NCI-H187 treated with DMSO at 0.1 percent for 48 hours (cell line): ENCODE results near the gene SLC25A47.
"Not testable (repeated sequence)": the region's sequence is repeated elsewhere in the genome, so short reads cannot be mapped to it uniquely, and the experiment has no call there.

Experiments
- DNase-seq: peaks from one replicate; lab custom pipeline; 2025; lab: John Stamatoyannopoulos, UW

Gene SLC25A47

GRCh38 chr14:100289916-100290606 is 33.1 kb upstream of the SLC25A47 start:
- DNase-seq, result no peak

DNA sequence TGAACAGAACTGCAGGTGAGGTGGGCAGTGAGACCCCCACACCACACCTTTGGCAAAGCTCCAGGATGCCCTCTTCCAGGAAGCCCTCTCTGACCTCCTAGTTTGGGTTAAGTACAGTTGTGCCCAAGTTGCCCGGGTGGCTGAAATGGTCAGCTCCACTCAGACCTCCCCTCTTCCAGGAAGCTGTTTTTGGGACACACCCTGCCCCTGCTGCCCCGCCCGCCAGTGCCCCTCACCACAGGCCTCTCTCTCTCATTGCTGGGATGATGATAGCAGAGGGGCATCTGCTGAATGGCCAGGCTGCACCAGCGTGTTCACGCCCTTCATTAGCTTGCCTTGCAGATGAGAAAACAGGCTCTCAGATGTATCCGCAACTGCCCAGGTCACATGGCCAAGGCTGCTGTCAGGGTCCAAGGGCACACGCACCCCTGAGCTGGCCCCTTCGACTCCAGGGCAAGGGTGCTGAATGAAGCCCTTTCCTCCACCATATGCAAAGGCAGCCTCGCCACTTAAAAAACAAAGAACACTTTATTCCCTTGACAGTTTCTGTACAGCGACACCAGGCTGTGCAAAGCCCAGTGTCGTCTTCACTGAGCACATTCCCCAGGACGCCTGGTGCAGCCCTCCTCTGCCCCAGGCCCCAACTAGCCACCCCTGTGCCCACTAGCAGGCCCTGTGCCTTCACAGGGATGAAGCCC is 32.4 kb upstream of the SLC25A47 start:
- no peak for DNase-seq

- no peak for DNase-seq
Observed at GRCh38 chr14:100291305-100292075, 31.6 kb upstream of the SLC25A47 start.

DNA sequence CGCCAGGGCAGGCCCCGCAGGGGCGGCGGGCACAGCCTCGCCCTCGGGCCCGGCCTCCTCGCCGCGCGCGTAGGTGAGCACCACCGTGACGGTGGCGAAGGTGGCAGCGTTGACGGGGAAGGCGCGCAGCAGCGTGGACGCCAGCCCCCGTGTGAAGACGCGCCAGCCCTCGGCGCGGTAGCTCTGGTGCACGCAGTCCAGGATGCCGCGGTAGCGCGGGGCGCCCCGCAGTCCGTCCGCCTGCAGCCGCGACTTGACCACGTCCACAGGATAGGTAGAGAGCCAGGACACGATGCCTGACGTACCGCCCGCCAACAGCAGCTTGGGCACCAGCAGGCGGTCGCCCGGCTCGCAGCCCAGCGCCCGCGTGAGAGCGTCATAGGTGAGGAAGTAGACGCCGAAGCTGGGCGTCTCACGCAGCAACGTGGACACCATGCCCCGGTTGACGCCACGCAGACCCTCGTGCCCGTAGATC is 30.8 kb upstream of the SLC25A47 start:
- no peak for DNase-seq

DNA sequence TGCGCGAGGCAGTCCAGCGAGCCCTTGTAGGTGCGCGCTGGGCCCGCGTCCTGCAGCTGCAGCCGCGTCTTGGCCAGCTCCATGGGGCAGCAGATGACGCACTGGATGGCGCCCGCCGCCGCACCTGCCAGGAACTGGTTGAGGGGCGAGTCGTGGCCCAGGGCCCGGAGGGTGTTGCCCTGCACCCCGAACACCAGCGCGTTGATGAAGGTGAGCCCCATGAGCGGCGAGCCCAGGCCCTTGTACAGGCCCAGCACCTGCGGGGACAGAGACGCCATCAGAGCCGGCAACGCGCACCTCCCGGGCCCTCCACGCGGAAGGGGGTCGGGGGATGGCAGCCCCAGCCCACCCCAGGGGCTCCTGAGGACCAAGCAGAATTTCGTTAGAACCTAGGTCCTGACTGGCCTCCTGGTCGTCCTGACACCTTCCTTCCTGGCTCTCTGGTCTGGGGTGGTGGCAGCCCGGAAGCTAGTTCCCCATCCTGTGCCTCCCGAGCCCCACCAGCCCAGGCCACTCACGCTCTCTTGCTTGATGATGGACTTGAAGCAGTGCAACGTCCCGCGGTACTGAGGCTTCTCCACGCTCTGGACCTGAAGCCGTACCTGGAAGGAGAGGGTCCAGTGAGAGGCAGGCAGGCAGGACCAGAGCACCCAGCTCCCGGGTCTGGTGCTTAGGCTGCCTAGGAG is 30.2 kb upstream of the SLC25A47 start:
- DNase-seq, result no peak

GRCh38 chr14:100293497-100294212 is 29.5 kb upstream of the SLC25A47 start:
- no peak for DNase-seq

DNA sequence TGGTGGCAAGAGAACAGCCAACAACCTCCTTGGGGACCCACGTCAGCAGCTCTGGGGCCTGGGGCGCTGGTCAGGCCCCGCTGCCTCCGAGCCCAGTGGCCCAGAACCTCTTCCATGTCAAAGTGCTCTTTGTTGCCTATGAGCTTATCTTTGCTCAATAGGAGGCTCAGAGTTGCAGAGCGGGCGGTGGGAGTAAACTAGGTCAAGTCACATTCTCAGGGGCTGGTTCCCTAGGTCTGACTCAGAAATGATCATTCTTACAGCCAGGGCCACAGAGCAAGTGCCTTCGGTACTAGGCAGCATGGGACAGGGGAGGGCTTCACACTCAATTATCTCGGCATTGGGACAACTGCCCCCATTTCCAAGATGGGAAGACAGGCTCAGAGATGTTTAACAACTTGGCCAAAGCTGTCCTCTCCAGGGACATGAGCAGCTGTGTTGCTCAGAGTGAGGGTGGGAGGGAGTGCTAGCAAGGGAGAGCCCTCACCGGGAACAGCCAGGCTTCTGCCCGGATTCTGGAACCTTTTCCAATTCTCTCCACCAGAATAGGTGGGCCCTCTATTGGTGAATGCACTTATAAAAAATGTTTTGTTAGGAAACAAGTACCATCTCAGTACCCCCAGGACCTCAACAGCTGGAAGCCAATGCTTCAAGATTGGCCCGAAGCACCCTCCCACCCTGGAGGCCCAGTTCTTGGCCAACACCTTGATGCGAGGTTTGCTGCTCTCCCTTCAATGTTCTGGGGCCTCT is 28.8 kb upstream of the SLC25A47 start:
- DNase-seq, result no peak

DNA sequence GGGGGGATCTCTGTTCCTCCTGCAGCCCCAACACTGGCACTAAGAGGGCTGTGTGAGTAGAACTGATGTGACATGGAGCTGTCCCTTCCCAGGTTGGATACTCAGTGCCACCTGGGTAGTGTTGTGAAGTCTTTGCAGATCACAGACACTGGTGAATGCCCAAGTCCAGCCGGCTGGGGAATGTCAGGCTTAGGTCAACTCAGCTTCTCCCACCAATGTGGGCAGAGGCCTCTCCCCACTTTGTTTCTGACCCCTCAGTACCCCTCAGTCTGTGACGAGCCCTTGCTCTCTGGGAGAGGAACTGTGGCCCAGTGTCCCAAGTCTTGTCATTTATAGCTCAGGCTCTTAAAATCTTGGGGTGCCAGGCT is 28.2 kb upstream of the SLC25A47 start:
- no peak for DNase-seq

GRCh38 chr14:100295376-100296105 is 27.6 kb upstream of the SLC25A47 start:
- no peak for DNase-seq

GRCh38 chr14:100296106-100296651 is 27.0 kb upstream of the SLC25A47 start:
- no peak for DNase-seq

- not testable (repeated sequence) for DNase-seq
Observed at GRCh38 chr14:100296729-100297128, 26.4 kb upstream of the SLC25A47 start.

- no peak for DNase-seq
Observed at GRCh38 chr14:100297320-100298300, 25.5 kb upstream of the SLC25A47 start.

DNA sequence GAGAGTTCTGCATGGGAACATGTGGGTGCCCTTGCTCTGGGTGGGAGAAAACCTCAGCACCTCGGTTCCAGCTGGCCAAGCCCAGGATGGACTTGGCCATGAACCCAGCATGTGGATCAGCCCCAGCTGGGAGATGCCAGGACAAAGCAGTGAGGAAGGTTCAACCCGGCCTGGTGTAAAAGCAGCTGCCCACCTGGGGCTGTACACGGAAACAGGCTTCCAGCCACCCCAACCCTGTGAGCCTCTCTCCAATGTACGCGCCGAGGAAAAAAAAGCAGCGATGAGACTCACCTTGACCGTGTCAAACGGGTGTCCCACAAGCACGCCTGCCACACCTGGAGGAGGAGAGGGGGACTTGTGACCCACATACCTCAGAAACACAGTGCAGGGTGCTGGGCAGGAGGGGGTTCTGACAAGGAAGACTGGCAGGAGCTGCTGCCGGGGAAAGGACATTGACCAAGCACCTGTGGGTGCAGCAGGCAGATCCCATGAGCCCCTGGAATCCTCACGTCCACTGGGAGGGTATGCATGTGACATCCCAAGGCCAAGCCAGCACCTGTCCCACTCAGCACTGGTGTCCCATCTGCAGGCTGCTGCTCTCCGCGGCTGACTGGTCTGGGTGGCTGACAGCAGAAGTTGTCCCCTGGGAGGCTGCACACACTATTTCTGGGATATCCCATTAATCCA is 24.4 kb upstream of the SLC25A47 start:
- DNase-seq, result no peak

DNA sequence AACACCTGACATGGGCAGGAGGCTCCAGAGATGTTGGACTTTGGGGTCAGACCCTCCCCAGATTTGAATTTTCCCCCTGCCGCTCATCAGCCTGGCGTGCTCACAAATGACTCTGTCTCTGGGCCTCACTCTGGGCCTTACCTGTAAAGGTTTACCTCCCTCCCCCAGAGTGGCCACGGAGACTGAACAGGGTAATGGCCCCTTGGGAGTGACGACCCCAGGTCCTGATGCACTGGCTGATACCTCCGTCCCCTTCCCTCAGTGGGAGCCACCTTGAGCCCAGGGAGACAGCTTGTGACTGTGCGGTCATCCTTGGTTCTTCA is 23.9 kb upstream of the SLC25A47 start:
- DNase-seq, result no peak

GRCh38 chr14:100302616-100303015 is 20.5 kb upstream of the SLC25A47 start:
- DNase-seq, result no peak

DNA sequence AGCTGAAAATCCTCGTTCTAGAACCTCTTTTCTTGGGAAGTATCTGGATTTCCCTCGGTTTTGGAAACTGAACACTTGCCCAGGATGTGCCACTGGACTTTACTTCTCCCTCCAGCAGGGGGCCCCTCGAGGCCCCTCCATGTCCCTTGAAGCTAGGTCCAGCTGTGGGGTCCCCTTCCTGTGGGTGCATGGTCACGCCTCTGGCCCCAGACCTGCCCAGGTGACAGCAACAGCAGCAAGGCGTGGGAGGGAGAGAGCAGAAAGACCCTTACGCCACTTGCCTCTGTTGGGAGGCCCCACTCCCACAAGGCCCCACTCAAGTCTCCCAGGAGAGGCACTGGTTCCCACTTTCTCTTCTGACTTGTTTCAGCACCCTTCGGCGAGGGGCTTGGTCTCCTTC is 20.0 kb upstream of the SLC25A47 start:
- DNase-seq, result no peak

DNA sequence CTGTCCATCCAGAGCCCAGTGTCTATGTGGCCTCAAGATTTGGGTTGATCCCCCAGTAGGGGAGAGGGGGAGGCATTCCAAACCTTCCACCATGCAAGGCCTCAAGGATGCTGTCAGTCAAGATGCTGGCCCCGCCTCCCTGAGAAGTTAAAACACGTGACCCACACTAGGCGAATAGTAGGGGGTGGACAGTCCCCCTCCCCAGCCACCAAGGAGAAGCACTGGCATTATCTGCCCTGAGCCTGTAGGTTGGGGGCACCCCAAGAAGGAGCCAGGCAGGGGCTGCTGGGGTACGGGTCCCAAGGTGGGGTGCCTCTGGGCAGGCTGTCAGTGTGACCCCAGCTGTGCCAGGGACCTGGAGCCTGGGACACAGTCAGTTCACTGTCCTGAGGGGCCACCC is 19.2 kb upstream of the SLC25A47 start:
- no peak for DNase-seq

- DNase-seq, result no peak
Observed at GRCh38 chr14:100304825-100305323, 18.3 kb upstream of the SLC25A47 start.
